GM10847 (cell line): Measurements from ENCODE around the gene ABHD18.

Experiments used
- POLR2A ChIP-seq: IDR thresholded peaks from 2 replicates; pipeline ENCODE4 v1.6.1; 2011; ENCODE audit not compliant: insufficient read length; ENCODE audit errors: extremely low read depth

Gene ABHD18

GRCh38 chr4:127988638-127989037, 23.4 kb downstream of the ABHD18 start:
- TF ChIP-seq POLR2A, result no peak

GRCh38 chr4:127993151-127993550, 27.9 kb downstream of the ABHD18 start:
- TF ChIP-seq POLR2A, result no peak

GRCh38 chr4:127995776-127996175, 30.6 kb downstream of the ABHD18 start:
- TF ChIP-seq POLR2A, result no peak

- TF ChIP-seq POLR2A, result no peak
These were observed 32.6 kb downstream of the ABHD18 start for GRCh38 chr4:127997534-127998388.

GRCh38 chr4:128006592-128006991, 41.4 kb downstream of the ABHD18 start:
- no peak for TF ChIP-seq POLR2A

- TF ChIP-seq POLR2A, result no peak
These were observed 44.2 kb downstream of the ABHD18 start for GRCh38 chr4:128009428-128009827.

GRCh38 chr4:128025319-128025718, 60.1 kb downstream of the ABHD18 start:
- no peak for TF ChIP-seq POLR2A

- no peak for TF ChIP-seq POLR2A
These were observed 64.7 kb downstream of the ABHD18 start for GRCh38 chr4:128029907-128030306.

- no peak for TF ChIP-seq POLR2A
These were observed 66.7 kb downstream of the ABHD18 start for GRCh38 chr4:128031756-128032384.

GRCh38 chr4:128039568-128039967, 74.4 kb downstream of the ABHD18 start:
- TF ChIP-seq POLR2A, result no peak

GRCh38 chr4:128056396-128056795, 91.2 kb downstream of the ABHD18 start:
- TF ChIP-seq POLR2A, result no peak

GRCh38 chr4:128060121-128060698, 95.0 kb downstream of the ABHD18 start:
- no peak for TF ChIP-seq POLR2A

- peak; percentile 84 for TF ChIP-seq POLR2A
These were observed 95.7 kb downstream of the ABHD18 start, which contains the start of gene LARP1B for GRCh38 chr4:128060699-128061565. Gene LARP1B, plus strand, starts transcription at chr4:128061312. Its CDS starts 13,640 bp downstream, at chr4:128074952.

GRCh38 chr4:128061566-128062536, 96.6 kb downstream of the ABHD18 start:
- TF ChIP-seq POLR2A, result no peak
